NCI-H1694 treated with DMSO at 0.1 percent for 48 hours (cell line): ENCODE measurements around the gene POM121C.
"Not testable (repeated sequence)": the region's sequence is repeated elsewhere in the genome, so short reads cannot be mapped to it uniquely, and the experiment has no call there.

Experiments used
- DNase-seq: peaks from one replicate; lab custom pipeline; 2025; lab: John Stamatoyannopoulos, UW

POM121C gene

GRCh38 chr7:75423481-75423880 is 62.6 kb downstream of the POM121C start:
- DNase-seq: not testable (repeated sequence)

- DNase-seq: not testable (repeated sequence)
These were observed 64.0 kb downstream of the POM121C start for GRCh38 chr7:75421798-75422710.

- DNase-seq: not testable (repeated sequence)
These were observed 65.9 kb downstream of the POM121C start for GRCh38 chr7:75420152-75420551.

DNA sequence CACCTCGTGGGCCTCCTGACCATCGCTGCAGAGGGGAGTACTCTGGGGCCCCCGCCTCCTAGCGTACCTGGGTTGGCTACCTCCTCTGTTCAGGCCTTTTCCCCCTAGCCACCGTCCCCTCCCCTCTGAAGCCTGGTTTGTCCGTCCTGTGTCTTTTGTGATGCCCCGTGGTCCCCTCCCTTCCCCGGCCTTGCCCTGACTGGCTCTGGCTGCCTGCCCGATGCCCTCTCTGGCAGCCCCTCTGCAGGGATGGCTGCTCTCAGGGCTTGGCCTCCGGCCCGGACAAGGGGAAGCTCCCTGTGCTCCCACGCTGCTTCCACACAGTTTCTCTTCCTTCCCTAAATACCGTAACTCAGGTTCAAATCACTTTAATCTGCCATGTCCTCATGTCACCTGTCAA is 66.4 kb downstream of the POM121C start:
- not testable (repeated sequence) for DNase-seq

- not testable (repeated sequence) for DNase-seq
These were observed 66.9 kb downstream of the POM121C start for GRCh38 chr7:75419210-75419609.

DNA sequence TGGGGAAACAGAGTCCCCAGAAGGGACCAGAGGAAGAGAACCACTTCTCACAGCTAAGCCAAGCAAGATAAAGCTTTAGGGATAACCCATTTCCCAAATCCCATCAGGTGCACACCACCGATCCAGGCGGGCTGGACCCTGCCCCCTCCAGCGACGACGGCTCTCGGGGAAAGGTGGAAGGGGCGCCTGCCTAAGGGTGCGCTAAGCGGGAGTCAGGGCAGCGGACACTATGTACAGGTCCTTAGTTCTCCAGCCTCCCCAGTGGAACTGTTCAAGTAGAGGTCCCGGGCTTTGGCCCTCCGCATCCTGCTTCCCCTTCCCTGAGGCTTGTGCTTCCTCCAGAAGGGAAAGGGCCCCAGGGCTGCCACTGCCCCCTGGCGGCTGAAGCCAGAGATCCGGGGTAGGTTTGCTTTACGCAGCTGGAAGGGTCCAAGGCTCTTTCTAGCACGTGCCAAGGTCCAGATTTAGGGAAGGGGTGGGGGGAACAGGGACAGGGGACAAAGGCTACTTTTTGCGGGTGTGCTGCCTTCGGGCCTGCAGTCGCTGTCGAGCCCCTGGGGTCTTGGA is 67.7 kb downstream of the POM121C start:
- DNase-seq: not testable (repeated sequence)

GRCh38 chr7:75416787-75417186 is 69.3 kb downstream of the POM121C start:
- DNase-seq: not testable (repeated sequence)

DNA sequence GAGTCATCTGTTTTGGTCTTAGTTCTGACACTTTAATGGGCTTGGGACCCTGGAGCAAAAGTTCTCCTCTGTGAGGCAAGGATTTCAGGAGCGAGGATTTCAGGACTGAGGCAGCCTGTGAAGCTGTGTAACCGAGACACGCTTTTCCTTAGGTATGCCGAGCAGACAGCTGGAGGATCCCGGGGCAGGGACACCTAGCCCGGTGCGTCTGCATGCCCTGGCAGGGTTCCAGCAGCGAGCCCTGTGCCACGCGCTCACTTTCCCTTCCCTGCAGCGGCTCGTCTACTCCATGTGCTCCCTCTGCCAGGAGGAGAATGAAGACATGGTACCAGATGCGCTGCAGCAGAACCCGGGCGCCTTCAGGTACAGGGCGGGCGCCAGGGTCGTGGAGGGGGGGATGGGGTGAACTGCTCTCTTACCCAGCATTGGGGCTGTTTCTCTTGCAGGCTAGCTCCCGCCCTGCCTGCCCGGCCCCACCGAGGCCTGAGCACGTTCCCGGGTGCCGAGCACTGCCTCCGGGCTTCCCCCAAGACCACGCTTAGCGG is 70.2 kb downstream of the POM121C start:
- not testable (repeated sequence) for DNase-seq

DNA sequence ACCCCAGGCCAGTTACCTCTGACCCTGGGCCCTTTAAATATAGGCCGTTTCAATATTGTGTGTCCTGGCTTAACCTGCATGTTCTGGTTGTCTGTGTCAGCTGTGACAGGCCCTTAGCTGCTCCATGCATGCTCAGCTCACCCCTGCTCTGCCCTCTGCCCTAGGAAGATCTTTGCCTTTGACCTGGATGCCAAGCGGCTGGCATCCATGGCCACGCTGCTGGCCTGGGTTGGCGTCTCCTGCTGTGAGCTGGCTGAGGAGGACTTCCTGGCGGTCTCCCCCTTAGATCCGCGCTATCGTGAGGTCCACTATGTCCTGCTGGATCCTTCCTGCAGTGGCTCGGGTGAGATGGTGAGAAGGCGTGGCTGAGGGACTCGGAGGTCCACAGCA is 70.7 kb downstream of the POM121C start:
- DNase-seq: not testable (repeated sequence)

GRCh38 chr7:75414708-75415427 is 71.2 kb downstream of the POM121C start:
- DNase-seq: not testable (repeated sequence)

DNA sequence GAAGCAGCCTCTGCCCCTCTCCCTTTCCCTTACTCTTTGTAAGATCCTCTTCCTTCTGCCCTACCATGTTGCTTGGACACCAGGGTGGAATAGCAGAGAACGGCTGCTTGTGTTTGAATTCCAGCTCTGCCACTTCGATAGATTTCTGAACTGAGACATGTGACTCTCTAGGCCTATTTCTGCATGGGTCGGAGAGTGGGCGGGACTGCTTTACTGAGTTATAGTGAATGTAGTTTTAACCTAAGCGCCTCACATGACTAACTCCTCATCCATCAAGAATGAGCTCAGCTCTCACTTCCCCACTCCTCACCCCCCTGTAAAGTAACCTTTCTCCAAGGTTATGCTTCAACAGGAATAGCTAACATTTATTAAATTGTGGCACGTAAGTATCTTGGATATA is 71.9 kb downstream of the POM121C start:
- DNase-seq: not testable (repeated sequence)

DNA sequence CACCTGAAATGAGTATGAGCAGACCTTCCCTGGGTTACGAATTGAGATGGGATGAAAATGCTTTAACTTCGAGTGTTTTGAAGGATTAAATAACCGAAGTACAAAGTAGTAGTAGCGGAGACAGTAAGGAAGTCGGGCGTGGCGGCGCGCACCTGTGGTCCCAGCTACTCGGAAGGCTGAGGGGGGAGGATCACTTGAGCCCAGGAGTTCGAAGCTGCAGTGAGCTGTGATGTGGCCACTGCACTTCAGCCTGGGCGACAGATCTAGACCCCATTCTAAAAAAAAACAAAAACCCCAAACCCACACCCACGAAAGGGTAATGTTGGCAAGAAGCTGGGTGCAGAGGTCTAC is 75.3 kb downstream of the POM121C start:
- not testable (repeated sequence) for DNase-seq

DNA sequence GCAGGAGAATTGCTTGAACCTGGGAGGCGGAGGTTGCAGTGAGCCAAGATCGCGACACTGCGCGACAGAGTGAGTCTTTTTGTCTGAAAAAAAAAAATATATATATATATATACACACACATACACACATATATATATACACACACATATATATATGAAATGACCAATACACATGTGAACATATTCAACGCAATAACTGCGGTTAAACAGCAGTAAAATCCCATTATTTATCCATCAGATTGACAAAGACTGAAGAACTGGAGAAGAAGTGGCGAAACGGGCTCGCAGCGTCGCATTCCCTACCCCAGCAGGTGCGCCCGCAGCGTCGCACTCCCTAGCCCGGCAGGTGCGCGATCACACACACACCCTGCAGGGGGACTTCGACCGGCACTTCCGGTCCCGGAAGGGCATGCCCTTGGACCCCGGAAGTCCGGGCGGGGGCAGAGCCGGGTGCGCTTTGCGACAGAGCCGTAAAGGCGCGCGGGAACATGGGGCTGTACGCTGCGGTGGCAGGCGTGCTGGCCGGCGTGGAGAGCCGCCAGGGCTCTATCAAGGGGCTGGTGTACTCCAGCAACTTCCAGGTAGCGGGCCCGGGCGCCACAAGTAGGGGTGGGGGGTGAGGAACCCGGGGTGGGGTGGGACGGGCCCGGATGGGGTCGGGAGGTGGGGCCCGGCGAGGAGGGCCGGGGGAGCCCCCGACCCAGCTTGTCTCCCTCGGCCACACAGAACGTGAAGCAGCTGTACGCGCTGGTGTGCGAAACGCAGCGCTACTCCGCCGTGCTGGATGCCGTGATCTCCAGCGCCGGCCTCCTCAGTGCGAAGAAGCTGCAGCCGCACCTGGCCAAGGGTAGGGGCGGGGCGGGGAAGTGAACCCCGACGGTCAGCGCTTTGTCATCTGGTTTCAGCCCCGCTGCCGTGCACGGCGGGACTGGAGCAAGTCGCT is 75.9 kb downstream of the POM121C start:
- not testable (repeated sequence) for DNase-seq

- DNase-seq: not testable (repeated sequence)
These were observed 81.4 kb downstream of the POM121C start for GRCh38 chr7:75404663-75405062.

DNA sequence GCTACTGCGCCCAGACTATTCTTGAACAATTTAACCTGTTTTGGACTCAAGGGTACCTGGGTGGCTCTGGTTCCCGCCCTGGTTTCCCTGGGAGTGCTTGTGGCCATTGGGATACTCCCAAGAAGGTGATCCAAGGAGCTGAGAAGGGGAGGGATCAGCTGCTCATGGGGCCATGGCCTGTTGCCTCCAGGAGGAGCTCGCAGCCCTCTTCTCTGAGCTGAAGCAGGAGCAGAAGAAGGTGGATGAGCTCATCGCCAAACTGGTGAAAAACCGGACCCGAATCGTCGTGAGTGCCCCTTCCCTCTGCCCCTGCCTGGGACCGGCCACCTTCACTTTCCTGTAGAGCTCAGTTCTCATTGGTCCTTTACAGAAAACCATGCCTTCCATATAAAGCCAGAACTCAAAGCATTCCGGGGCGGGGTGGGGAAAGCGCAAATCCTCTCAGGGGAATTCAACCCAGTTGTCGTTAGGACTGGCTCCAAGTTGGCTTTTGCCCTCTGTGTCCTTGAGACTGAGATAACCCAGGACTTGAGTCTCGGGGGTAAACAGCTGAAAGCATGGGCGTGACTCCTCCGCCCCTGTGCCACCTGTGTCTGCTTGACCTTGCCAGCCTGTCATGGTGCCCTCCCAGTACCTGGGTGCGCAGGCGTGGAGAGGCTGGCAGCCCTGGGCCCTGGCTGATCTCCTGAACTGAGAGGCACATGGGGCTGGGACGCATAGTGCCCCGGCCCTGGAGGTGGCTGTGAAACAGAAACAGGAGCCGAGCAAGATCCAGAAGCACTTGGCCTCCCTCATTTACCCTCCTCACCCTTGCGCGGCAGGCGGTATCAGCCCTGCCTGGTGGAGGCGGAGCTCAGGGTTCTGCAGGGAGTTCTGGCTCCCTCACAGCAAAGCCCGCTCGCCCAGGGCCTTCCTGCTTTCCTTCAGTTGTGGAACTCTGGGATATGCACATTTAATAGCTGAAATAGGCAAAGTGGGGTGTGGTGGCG is 82.3 kb downstream of the POM121C start:
- DNase-seq: not testable (repeated sequence)

DNA sequence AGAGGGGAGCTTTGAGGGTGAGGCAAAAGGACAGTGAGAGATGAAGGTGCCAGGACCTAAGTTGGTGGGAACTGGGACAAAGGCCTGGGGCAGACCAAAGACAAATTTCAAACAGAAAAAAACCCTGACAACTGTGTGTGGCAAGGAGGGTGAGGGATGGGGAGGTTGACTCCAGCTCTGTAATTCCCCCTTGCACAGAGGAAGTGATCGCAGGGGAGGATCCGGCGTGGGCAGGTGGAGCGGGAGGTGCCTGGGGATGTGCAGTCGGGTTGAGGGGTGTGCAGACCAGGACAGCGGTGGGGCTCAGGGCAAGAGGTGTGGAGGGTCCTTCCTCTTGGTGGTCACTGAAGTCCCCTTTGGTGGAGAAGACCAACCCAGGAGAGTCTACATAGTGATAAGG is 85.5 kb downstream of the POM121C start:
- DNase-seq: not testable (repeated sequence)

DNA sequence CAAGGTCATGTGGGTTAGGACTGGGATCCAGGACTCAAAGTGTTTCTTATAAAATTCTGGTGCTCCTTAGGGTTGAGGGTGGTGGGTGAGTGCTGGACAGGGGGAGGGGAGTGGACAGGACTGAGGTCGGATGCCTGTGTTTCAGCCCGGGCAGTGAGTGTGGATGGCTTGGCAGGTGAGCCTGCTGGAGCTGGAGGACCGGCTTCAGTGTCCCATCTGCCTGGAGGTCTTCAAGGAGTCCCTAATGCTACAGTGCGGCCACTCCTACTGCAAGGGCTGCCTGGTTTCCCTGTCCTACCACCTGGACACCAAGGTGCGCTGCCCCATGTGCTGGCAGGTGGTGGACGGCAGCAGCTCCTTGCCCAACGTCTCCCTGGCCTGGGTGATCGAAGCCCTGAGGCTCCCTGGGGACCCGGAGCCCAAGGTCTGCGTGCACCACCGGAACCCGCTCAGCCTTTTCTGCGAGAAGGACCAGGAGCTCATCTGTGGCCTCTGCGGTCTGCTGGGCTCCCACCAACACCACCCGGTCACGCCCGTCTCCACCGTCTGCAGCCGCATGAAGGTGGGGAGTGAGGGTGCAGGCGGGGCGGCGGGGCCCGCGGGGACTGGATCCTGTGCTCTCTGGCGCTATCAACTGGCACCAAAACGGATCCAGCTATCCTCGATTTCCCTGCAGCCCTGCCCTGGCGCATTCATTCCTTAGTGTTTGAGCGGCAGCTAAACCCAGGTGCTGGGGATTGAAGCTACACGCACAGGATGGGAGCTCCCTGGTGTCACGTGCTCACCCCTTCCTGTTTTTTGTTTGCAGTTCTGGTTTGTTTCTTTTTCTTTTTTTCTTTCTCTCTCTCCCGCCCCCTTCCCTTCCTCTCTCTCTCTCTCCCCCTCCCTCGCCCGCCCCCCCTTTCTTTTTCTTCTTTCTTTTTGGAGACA is 87.1 kb downstream of the POM121C start:
- not testable (repeated sequence) for DNase-seq

- DNase-seq: not testable (repeated sequence)
These were observed 88.2 kb downstream of the POM121C start for GRCh38 chr7:75397865-75398264.

DNA sequence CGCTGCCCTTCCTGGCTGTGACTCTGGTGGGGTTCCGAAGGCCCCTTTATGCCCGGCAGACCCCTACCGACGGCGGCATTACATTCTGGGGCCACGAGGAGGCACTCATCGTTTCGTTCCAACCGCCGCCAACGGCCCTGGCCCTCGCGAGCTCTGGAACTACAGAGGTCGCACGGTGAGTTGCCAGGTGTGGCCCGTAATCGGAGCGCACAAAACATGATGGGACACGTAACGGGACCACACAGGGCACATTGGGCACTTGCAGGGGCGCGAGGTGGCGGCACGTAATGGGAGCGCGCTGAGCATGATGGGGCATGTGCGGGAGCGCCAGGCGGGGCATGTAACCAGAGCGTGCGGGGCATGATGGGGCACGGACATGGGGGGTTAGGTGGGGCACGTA is 90.8 kb downstream of the POM121C start, which contains the start of gene TRIM73:
Gene TRIM73, plus strand, starts transcription at position 301 of the 400 bp plus-strand sequence. CDS start 3,305 bp downstream, outside the sequence.
- not testable (repeated sequence) for DNase-seq
